Measurements from ENCODE around the gene PDE4B.

The PDE4B gene

GRCh38 chr1:66323958-66324625 is 531.4 kb downstream of the PDE4B start:
- DNase-seq, result no peak

- no peak for DNase-seq
Measured at GRCh38 chr1:66325594-66326380, 533.1 kb downstream of the PDE4B start.

GRCh38 chr1:66326867-66327266 is 534.2 kb downstream of the PDE4B start:
- DNase-seq, result no peak

GRCh38 chr1:66327588-66327987 is 534.9 kb downstream of the PDE4B start:
- no peak for DNase-seq

GRCh38 chr1:66328896-66329295 is 536.2 kb downstream of the PDE4B start:
- no peak for DNase-seq

GRCh38 chr1:66330722-66331141 is 538.0 kb downstream of the PDE4B start:
- DNase-seq, result no peak

- peak; percentile 64 for DNase-seq
Measured at GRCh38 chr1:66331658-66332547, 539.2 kb downstream of the PDE4B start.

- no peak for DNase-seq
Measured at GRCh38 chr1:66332548-66332901, 539.8 kb downstream of the PDE4B start.

GRCh38 chr1:66333466-66334199 is 540.9 kb downstream of the PDE4B start:
- DNase-seq, result no peak

- DNase-seq, result no peak
Measured at GRCh38 chr1:66334318-66334717, 541.6 kb downstream of the PDE4B start.

- no peak for DNase-seq
Measured at GRCh38 chr1:66335125-66335524, 542.4 kb downstream of the PDE4B start.

GRCh38 chr1:66335859-66336640 is 543.4 kb downstream of the PDE4B start:
- DNase-seq, result peak; percentile 75

GRCh38 chr1:66336641-66336990 is 543.9 kb downstream of the PDE4B start:
- DNase-seq, result no peak

GRCh38 chr1:66337249-66337648 is 544.6 kb downstream of the PDE4B start:
- DNase-seq, result no peak

- no peak for DNase-seq
Measured at GRCh38 chr1:66339944-66340343, 547.2 kb downstream of the PDE4B start.

GRCh38 chr1:66341446-66342089 is 548.9 kb downstream of the PDE4B start:
- DNase-seq, result no peak

- no peak for DNase-seq
Measured at GRCh38 chr1:66342707-66343106, 550.0 kb downstream of the PDE4B start.

- DNase-seq, result no peak
Measured at GRCh38 chr1:66343569-66344325, 551.1 kb downstream of the PDE4B start.

- no peak for DNase-seq
Measured at GRCh38 chr1:66346057-66346795, 553.5 kb downstream of the PDE4B start.

- DNase-seq, result no peak
Measured at GRCh38 chr1:66346873-66347272, 554.2 kb downstream of the PDE4B start.
